Ecto neural progenitor cell (in vitro differentiated cells): ENCODE results near the gene PHB1.
"Not testable (repeated sequence)": the region's sequence is repeated elsewhere in the genome, so short reads cannot be mapped to it uniquely, and the experiment has no call there.

ENCODE experiments used
- DNase-seq: peaks from one replicate; pipeline ENCODE4 v3.0.0-alpha.2; 2018; ENCODE audit warnings: low spot score

PHB1 gene

GRCh38 chr17:49404906-49405305 is 9.8 kb downstream of the PHB1 start:
- no peak for DNase-seq

GRCh38 chr17:49404361-49404760 is 10.3 kb downstream of the PHB1 start:
- DNase-seq, result no peak

GRCh38 chr17:49403514-49404289 is 11.0 kb downstream of the PHB1 start:
- DNase-seq, result no peak

GRCh38 chr17:49402706-49403105 is 12.0 kb downstream of the PHB1 start:
- DNase-seq, result no peak

GRCh38 chr17:49401971-49402611 is 12.6 kb downstream of the PHB1 start:
- no peak for DNase-seq

- no peak for DNase-seq
Observed at GRCh38 chr17:49399995-49400394, 14.7 kb downstream of the PHB1 start.

GRCh38 chr17:49397586-49397985 is 17.1 kb downstream of the PHB1 start:
- DNase-seq, result no peak

GRCh38 chr17:49393491-49394255 is 21.0 kb downstream of the PHB1 start:
- DNase-seq, result no peak

- no peak for DNase-seq
Observed at GRCh38 chr17:49390548-49391324, 23.9 kb downstream of the PHB1 start.

GRCh38 chr17:49389514-49390347 is 25.0 kb downstream of the PHB1 start:
- DNase-seq, result not testable (repeated sequence)

GRCh38 chr17:49388692-49389513 is 25.8 kb downstream of the PHB1 start:
- DNase-seq, result no peak

GRCh38 chr17:49388290-49388640 is 26.4 kb downstream of the PHB1 start:
- DNase-seq, result no peak

- DNase-seq, result no peak
Observed at GRCh38 chr17:49387498-49388289, 27.0 kb downstream of the PHB1 start.

- DNase-seq, result no peak
Observed at GRCh38 chr17:49386373-49386772, 28.3 kb downstream of the PHB1 start.

- DNase-seq, result no peak
Observed at GRCh38 chr17:49384951-49385350, 29.7 kb downstream of the PHB1 start.

GRCh38 chr17:49383060-49383459 is 31.6 kb downstream of the PHB1 start:
- DNase-seq, result no peak

- no peak for DNase-seq
Observed at GRCh38 chr17:49382556-49382955, 32.1 kb downstream of the PHB1 start.

GRCh38 chr17:49381793-49382192 is 32.9 kb downstream of the PHB1 start:
- DNase-seq, result no peak

- DNase-seq, result no peak
Observed at GRCh38 chr17:49381033-49381432, 33.6 kb downstream of the PHB1 start.

GRCh38 chr17:49379926-49380325 is 34.8 kb downstream of the PHB1 start:
- no peak for DNase-seq
